Esophagus squamous epithelium (tissue), 5 donors: ENCODE results near the gene LGR4. TPM values are rescaled to one million over a fixed set of nuclear protein-coding genes. Genes with fewer than 3 reads are reported as not detected.
A peak's percentile ranks its signal among the peaks of the same experiment; 100 is the strongest.

Experiments
- DNase-seq: peaks from one replicate; lab custom pipeline; 2025; lab: John Stamatoyannopoulos, UW
- H3K27ac ChIP-seq, 4 donors: fragments of 200-600 bp; sonication (generic); one replicate each; pipeline ENCODE4 v1.5.1; 2016 to 2019; ENCODE audit warnings: mild to moderate bottlenecking in 1 of 4
- H3K27me3 ChIP-seq, 4 donors: fragments of 200-600 bp; sonication (generic); 1 replicate in 3 of 4; 2 replicates in 1 of 4; pipeline versions ENCODE4 v1.5.1 to v1.6.0; 2017 to 2021; ENCODE audit warnings: antibody characterized with exemption in 1 of 4
- H3K36me3 ChIP-seq, 3 donors: fragments of 200-600 bp; sonication (generic); one replicate each; pipeline ENCODE4 v1.5.1; 2016 to 2019
- H3K4me1 ChIP-seq, 3 donors: fragments of 200-600 bp; sonication (generic); one replicate each; pipeline ENCODE4 v1.5.1; 2017 to 2019
- H3K4me3 ChIP-seq, 4 donors: fragments of 200-600 bp; sonication (generic); 1 replicate in 3 of 4; 2 replicates in 1 of 4; pipeline ENCODE4 v1.5.1; 2016 to 2019; ENCODE audit warnings: mild to moderate bottlenecking in 2 of 4, moderate library complexity in 1 of 4
- H3K9me3 ChIP-seq, 3 donors: fragments of 200-600 bp; sonication (generic); one replicate each; pipeline ENCODE4 v1.5.1; 2016 to 2019
- POLR2A ChIP-seq, 4 donors: fragments of 450-650 bp; IDR thresholded peaks; one replicate each; pipeline ENCODE4 v1.6.1; 2017; ENCODE audit warnings: antibody characterized with exemption in 4 of 4, mild to moderate bottlenecking in 4 of 4, moderate library complexity in 3 of 4
- WGBS, 2 donors: methylation state at CpG; one replicate each; pipeline ENCODE4 v1.1.5; 2018; 5-methylcytosine and 5-hydroxymethylcytosine counted together
- intact Hi-C: fragments of 100-400 bp; cut with DNase I; formaldehyde crosslinking; loops from one replicate; pipeline ENCODE4 v1.15.0; 2022
- total RNA-seq, 4 donors: library from RNA; depleted of rRNA; stranded (reverse); fragments of >200 nt; gene quantifications; one replicate each; pipeline ENCODE4 v1.1.0, GENCODE V29; 2016
- TF ChIP-seq, protein P1 (sequence below), 6 experiments: fragments of 450-650 bp in 4 of 6; fragments of 200-600 bp in 2 of 6; sonication (generic) in 2 of 6; IDR thresholded peaks; one replicate each; pipeline ENCODE4 v1.5.1; 2016 to 2019; ENCODE audit warnings: antibody characterized with exemption in 6 of 6, mild to moderate bottlenecking in 4 of 6, moderate library complexity in 4 of 6
- donor health status: DM: yes; HTN: yes; CAD: no.

Gene LGR4
- total RNA-seq, 4 donors from 2014 or later = 22.3 to 45.6 (median 35.1) TPM

DNA sequence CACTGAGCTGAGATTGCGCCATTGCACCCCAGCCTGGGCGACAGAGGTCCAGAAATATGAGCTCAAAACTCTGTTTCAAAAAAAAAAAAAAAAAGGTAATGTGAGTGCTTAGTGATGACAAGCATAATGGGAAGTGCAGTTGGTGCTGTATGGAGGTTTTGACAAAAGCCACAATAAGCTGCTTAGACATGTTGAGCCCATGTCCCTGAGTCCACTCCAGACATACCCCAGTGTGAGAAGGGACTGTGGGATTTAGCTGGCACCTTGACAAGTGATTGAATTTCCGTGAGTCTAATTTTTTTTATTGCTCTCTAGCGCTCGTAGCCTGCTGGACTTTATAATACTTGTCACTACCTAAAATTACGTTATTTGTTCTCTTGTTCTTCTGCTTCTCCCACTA, 15.1 kb upstream of the LGR4 start:
- Histone ChIP-seq H3K4me3 (no peak overlapping the region), H3K9me3 (no peaks in the 10 kb centered on the region), H3K27ac (no peak overlapping the region), H3K27me3 (no peaks in the 10 kb centered on the region), H3K36me3 (peaks cover 6 to 39% (median 15%) of the 10 kb centered on the region in 3 donors), H3K4me1 (no peaks in the 10 kb centered on the region)
- TF ChIP-seq POLR2A (IDR thresholded peaks at IDR 0.05) = no peak
- TF ChIP-seq, protein P1, sequence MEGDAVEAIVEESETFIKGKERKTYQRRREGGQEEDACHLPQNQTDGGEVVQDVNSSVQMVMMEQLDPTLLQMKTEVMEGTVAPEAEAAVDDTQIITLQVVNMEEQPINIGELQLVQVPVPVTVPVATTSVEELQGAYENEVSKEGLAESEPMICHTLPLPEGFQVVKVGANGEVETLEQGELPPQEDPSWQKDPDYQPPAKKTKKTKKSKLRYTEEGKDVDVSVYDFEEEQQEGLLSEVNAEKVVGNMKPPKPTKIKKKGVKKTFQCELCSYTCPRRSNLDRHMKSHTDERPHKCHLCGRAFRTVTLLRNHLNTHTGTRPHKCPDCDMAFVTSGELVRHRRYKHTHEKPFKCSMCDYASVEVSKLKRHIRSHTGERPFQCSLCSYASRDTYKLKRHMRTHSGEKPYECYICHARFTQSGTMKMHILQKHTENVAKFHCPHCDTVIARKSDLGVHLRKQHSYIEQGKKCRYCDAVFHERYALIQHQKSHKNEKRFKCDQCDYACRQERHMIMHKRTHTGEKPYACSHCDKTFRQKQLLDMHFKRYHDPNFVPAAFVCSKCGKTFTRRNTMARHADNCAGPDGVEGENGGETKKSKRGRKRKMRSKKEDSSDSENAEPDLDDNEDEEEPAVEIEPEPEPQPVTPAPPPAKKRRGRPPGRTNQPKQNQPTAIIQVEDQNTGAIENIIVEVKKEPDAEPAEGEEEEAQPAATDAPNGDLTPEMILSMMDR (IDR thresholded peaks at IDR 0.05) = no peak
- DNase-seq = no peak
- 85 to 89% methylated on average over 5 to 6 of the region's 6 CpGs for WGBS, 2 donors
- intact Hi-C loops = loop anchor here (5.0 kb wide), 1 partner anchor 305 kb away; no protein-coding TSS in a partner anchor

GRCh38 chr11:27485930-27486773, 13.6 kb upstream of the LGR4 start:
- Histone ChIP-seq H3K27me3 (no peaks in the 10 kb centered on the region), H3K4me3 (no peak overlapping the region), H3K4me1 (no peaks in the 10 kb centered on the region), H3K36me3 (peaks cover 1 to 23% (median 6%) of the 10 kb centered on the region in 3 donors), H3K9me3 (no peaks in the 10 kb centered on the region), H3K27ac (no peak overlapping the region)
- intact Hi-C loops = loop anchor here (5.0 kb wide), 1 partner anchor 304 kb away; no protein-coding TSS in a partner anchor
- DNase-seq = no peak
- no peak for TF ChIP-seq POLR2A (IDR thresholded peaks at IDR 0.05)
- TF ChIP-seq, protein P1 (IDR thresholded peaks at IDR 0.05) = peak; percentile 75 to 97 (median 92)
- 10 to 25% methylated on average over 2 to 4 of the region's 4 CpGs for WGBS, 2 donors

- no peaks in the 10 kb centered on the region for H3K36me3 ChIP-seq
- TF ChIP-seq POLR2A (IDR thresholded peaks at IDR 0.05) = no peak
- TF ChIP-seq, protein P1 (IDR thresholded peaks at IDR 0.05) = no peak
- H3K4me1 ChIP-seq = no peaks in the 10 kb centered on the region
- H3K27ac ChIP-seq = no peak overlapping the region
- 67 to 76% methylated on average over 1 to 2 of the region's 2 CpGs for WGBS, 2 donors
- no peaks in the 10 kb centered on the region for H3K9me3 ChIP-seq
- H3K4me3 ChIP-seq = no peak overlapping the region
- no peak for DNase-seq
- no peaks in the 10 kb centered on the region for H3K27me3 ChIP-seq
- intact Hi-C loops = no loop called here
Measured at GRCh38 chr11:27482793-27483192, 10.2 kb upstream of the LGR4 start.

DNA sequence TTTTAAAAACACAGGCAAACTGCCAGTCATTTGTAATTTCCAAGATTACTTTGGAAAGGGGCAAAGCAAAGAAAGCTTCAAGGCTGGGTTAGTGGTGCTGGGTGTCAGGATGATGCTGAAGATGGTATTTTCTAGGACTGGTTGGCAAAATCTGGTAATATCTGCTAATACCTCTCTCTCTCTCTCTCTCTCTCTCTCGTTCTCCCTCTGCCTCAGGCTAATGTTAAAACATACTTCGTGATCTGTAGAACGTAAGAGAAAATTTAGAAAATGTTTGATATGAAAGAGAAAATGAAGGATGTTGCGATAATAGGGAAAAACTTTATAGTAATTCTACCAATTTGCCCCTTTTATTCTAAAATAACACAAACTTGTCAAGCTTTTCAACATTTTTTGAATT, 9.4 kb upstream of the LGR4 start:
- no peak for TF ChIP-seq POLR2A (IDR thresholded peaks at IDR 0.05)
- TF ChIP-seq, protein P1 (IDR thresholded peaks at IDR 0.05) = no peak
- 82 to 89% methylated on average over 4 of the region's 4 CpGs for WGBS, 2 donors
- Histone ChIP-seq H3K27me3 (no peaks in the 10 kb centered on the region), H3K27ac (no peak overlapping the region), H3K4me3 (no peak overlapping the region), H3K4me1 (no peaks in the 10 kb centered on the region), H3K9me3 (no peaks in the 10 kb centered on the region), H3K36me3 (no peaks in the 10 kb centered on the region)
- DNase-seq = no peak
- intact Hi-C loops = no loop called here

DNA sequence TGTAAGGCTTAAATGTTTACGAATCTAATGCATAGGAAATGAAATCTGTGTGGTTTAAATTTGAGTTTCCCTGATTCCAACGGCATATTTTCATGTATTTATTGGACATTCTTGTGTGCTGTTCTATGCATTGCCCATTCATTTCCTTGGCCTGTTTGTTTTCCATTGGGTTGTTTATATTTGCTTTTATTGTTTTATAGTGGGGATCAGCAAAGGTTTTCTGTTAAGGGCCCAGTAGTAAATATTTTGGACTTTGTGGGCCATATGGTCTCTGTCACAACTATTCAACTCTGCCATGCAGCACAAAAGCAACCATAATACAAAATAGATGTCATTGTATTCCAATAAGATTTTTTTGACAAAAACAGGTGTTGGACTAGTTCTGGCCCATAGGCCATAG, 5.2 kb upstream of the LGR4 start:
- DNase-seq = no peak
- 87 to 91% methylated on average over 2 of the region's 2 CpGs for WGBS, 2 donors
- Histone ChIP-seq H3K27me3 (no peaks in the 10 kb centered on the region), H3K4me1 (peaks cover 4 to 9% (median 6%) of the 10 kb centered on the region in 3 donors), H3K9me3 (no peaks in the 10 kb centered on the region), H3K4me3 (no peak overlapping the region), H3K36me3 (no peaks in the 10 kb centered on the region), H3K27ac (no peak overlapping the region)
- TF ChIP-seq POLR2A (IDR thresholded peaks at IDR 0.05) = no peak
- TF ChIP-seq, protein P1 (IDR thresholded peaks at IDR 0.05) = no peak
- intact Hi-C loops = no loop called here
